Esophagus squamous epithelium (tissue), 4 donors: ENCODE measurements around the gene BEST2.
A peak's percentile ranks its signal among the peaks of the same experiment; 100 is the strongest.

Experiments
- CTCF ChIP-seq, 6 experiments: fragments of 450-650 bp in 4 of 6; fragments of 200-600 bp in 2 of 6; sonication (generic) in 2 of 6; IDR thresholded peaks; one replicate each; pipeline ENCODE4 v1.5.1; 2016 to 2019; ENCODE audit warnings: antibody characterized with exemption in 6 of 6, mild to moderate bottlenecking in 4 of 6, moderate library complexity in 4 of 6
- POLR2A ChIP-seq, 4 donors: fragments of 450-650 bp; IDR thresholded peaks; one replicate each; pipeline ENCODE4 v1.6.1; 2017; ENCODE audit warnings: antibody characterized with exemption in 4 of 4, mild to moderate bottlenecking in 4 of 4, moderate library complexity in 3 of 4

- TF ChIP-seq CTCF (IDR thresholded peaks at IDR 0.05), result peak in 1 of 6 experiments; percentile 6
- peak in 1 of 4 donors; percentile 12 for TF ChIP-seq POLR2A (IDR thresholded peaks at IDR 0.05)
Measured at GRCh38 chr19:12783291-12783848, 31.8 kb downstream of the BEST2 start.
